Prostate gland (tissue), 2 donors: ENCODE data around the gene KRTAP12-4.

Experiments used
- POLR2A ChIP-seq: fragments of 450-650 bp; IDR thresholded peaks from one replicate; pipeline ENCODE4 v1.6.1; 2016; ENCODE audit warnings: antibody characterized with exemption, mild to moderate bottlenecking
- TF ChIP-seq, protein P1 (sequence below), 4 experiments: fragments of 200-600 bp in 2 of 4; fragments of 450-650 bp in 2 of 4; sonication (generic) in 2 of 4; IDR thresholded peaks; 1 replicate in 3 of 4; 2 replicates in 1 of 4; pipeline ENCODE4 v1.5.1; 2016 to 2019; ENCODE audit warnings: antibody characterized with exemption in 4 of 4, mild to moderate bottlenecking in 2 of 4, moderate library complexity in 2 of 4

DNA sequence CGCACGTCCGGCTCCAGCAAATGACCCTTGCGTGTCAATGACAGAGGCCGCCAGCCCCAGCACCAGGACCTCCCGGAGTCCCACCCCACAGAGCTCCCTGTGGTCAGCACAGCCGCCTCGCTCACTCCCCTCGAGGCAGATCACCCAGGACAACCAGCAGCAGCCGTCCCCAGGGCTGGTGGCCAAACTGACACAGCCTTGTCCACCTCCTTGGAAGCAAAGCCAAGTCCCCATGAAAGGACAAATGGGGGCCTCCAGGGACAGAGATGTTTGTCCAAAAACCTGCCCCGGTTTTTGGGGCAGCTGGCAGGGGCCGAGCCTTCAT lies 15.2 kb downstream of the KRTAP12-4 start:
- no peak for TF ChIP-seq POLR2A
- TF ChIP-seq, protein P1, sequence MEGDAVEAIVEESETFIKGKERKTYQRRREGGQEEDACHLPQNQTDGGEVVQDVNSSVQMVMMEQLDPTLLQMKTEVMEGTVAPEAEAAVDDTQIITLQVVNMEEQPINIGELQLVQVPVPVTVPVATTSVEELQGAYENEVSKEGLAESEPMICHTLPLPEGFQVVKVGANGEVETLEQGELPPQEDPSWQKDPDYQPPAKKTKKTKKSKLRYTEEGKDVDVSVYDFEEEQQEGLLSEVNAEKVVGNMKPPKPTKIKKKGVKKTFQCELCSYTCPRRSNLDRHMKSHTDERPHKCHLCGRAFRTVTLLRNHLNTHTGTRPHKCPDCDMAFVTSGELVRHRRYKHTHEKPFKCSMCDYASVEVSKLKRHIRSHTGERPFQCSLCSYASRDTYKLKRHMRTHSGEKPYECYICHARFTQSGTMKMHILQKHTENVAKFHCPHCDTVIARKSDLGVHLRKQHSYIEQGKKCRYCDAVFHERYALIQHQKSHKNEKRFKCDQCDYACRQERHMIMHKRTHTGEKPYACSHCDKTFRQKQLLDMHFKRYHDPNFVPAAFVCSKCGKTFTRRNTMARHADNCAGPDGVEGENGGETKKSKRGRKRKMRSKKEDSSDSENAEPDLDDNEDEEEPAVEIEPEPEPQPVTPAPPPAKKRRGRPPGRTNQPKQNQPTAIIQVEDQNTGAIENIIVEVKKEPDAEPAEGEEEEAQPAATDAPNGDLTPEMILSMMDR (IDR thresholded peaks at IDR 0.05): no peak
